ENCODE data around the gene IL36B. TPM values are rescaled to one million over a fixed set of nuclear protein-coding genes. Genes with fewer than 3 reads are reported as not detected.

IL36B gene
- total RNA-seq, 4 donors from 2014 or later: 1.5 to 1.7 TPM; not detected in 2

- intact Hi-C loops (cut with DNase I): no loop called here
- no peak overlapping the region for H3K4me3 ChIP-seq
- WGBS, 2 donors: 42 to 65% methylated on average over 5 of the region's 5 CpGs
- DNase-seq: no peak
- H3K9me3 ChIP-seq: no peaks in the 10 kb centered on the region
- no peaks in the 10 kb centered on the region for H3K27me3 ChIP-seq
- no peak for TF ChIP-seq POLR2A (IDR thresholded peaks at IDR 0.05)
- TF ChIP-seq CTCF (IDR thresholded peaks at IDR 0.05): no peak
- H3K4me1 ChIP-seq: no peaks in the 10 kb centered on the region
- no peak overlapping the region for H3K27ac ChIP-seq
- H3K36me3 ChIP-seq: no peaks in the 10 kb centered on the region
Observed at GRCh38 chr2:113039719-113040118, 12.9 kb downstream of the IL36B start.

- H3K27me3 ChIP-seq: no peaks in the 10 kb centered on the region
- no peaks in the 10 kb centered on the region for H3K4me1 ChIP-seq
- intact Hi-C loops (cut with DNase I): no loop called here
- 78 to 81% methylated on average over 2 of the region's 2 CpGs for WGBS, 2 donors
- no peak for DNase-seq
- TF ChIP-seq POLR2A (IDR thresholded peaks at IDR 0.05): no peak
- TF ChIP-seq CTCF (IDR thresholded peaks at IDR 0.05): no peak
- H3K9me3 ChIP-seq: no peaks in the 10 kb centered on the region
- no peak overlapping the region for H3K4me3 ChIP-seq
- no peaks in the 10 kb centered on the region for H3K36me3 ChIP-seq
- H3K27ac ChIP-seq: no peak overlapping the region
Observed at GRCh38 chr2:113039158-113039557, 13.5 kb downstream of the IL36B start.

- Histone ChIP-seq H3K4me3 (no peak overlapping the region), H3K4me1 (no peaks in the 10 kb centered on the region), H3K27me3 (no peaks in the 10 kb centered on the region), H3K27ac (no peak overlapping the region), H3K36me3 (no peaks in the 10 kb centered on the region), H3K9me3 (no peaks in the 10 kb centered on the region)
- intact Hi-C loops (cut with DNase I): no loop called here
- DNase-seq: no peak
- no peak for TF ChIP-seq CTCF (IDR thresholded peaks at IDR 0.05)
- TF ChIP-seq POLR2A (IDR thresholded peaks at IDR 0.05): no peak
- WGBS, 2 donors: 74 to 76% methylated on average over 2 to 3 of the region's 3 CpGs
Observed at GRCh38 chr2:113038291-113038690, 14.4 kb downstream of the IL36B start.

- no peak for TF ChIP-seq POLR2A (IDR thresholded peaks at IDR 0.05)
- no peak for TF ChIP-seq CTCF (IDR thresholded peaks at IDR 0.05)
- no peak overlapping the region for H3K27ac ChIP-seq
- H3K9me3 ChIP-seq: no peaks in the 10 kb centered on the region
- intact Hi-C loops (cut with DNase I): no loop called here
- DNase-seq: no peak
- no peaks in the 10 kb centered on the region for H3K4me1 ChIP-seq
- 79 to 90% methylated on average over 5 to 9 of the region's 9 CpGs for WGBS, 2 donors
- no peaks in the 10 kb centered on the region for H3K36me3 ChIP-seq
- no peak overlapping the region for H3K4me3 ChIP-seq
- no peaks in the 10 kb centered on the region for H3K27me3 ChIP-seq
Observed at GRCh38 chr2:113036763-113037162, 15.9 kb downstream of the IL36B start.

- Histone ChIP-seq H3K36me3 (no peaks in the 10 kb centered on the region), H3K27ac (no peak overlapping the region), H3K27me3 (peaks cover 0 to 19% (median 0%) of the 10 kb centered on the region in 4 donors), H3K4me3 (no peak overlapping the region), H3K9me3 (no peaks in the 10 kb centered on the region), H3K4me1 (no peaks in the 10 kb centered on the region)
- TF ChIP-seq POLR2A (IDR thresholded peaks at IDR 0.05) (no peak), CTCF (IDR thresholded peaks at IDR 0.05) (no peak)
- WGBS, 2 donors: 52 to 60% methylated on average over 3 of the region's 3 CpGs
- intact Hi-C loops (cut with DNase I): no loop called here
- no peak for DNase-seq
Observed at GRCh38 chr2:113034016-113034415, 18.7 kb downstream of the IL36B start.
